NCI-H524 (cell line): ENCODE data around the gene APBA2.

ENCODE experiments used
- DNase-seq, 2 experiments: peaks; one replicate each; lab custom pipeline; 2025; lab: John Stamatoyannopoulos, UW

The APBA2 gene

GRCh38 chr15:29102911-29103823, 217.4 kb downstream of the APBA2 start:
- peak in 1 of 2 experiments; percentile 24 for DNase-seq

- peak; percentile 83 to 93 for DNase-seq
Observed at GRCh38 chr15:29103824-29104565, 218.2 kb downstream of the APBA2 start.

DNA sequence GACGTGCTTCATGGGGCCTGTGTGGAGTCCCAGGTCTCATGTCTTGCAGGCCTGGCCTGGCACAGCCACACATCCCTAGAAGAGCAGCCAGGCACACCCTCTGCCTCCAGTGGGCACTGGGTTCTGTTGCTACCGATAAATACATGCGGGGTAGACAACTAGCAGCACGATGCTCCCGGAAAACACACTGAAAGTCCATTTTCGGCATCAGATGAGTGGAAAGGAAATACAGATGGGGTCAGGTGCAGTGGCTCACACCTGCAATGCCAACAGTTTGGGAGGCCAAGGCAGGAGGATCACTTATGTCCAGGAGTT, 218.7 kb downstream of the APBA2 start:
- no peak for DNase-seq

DNA sequence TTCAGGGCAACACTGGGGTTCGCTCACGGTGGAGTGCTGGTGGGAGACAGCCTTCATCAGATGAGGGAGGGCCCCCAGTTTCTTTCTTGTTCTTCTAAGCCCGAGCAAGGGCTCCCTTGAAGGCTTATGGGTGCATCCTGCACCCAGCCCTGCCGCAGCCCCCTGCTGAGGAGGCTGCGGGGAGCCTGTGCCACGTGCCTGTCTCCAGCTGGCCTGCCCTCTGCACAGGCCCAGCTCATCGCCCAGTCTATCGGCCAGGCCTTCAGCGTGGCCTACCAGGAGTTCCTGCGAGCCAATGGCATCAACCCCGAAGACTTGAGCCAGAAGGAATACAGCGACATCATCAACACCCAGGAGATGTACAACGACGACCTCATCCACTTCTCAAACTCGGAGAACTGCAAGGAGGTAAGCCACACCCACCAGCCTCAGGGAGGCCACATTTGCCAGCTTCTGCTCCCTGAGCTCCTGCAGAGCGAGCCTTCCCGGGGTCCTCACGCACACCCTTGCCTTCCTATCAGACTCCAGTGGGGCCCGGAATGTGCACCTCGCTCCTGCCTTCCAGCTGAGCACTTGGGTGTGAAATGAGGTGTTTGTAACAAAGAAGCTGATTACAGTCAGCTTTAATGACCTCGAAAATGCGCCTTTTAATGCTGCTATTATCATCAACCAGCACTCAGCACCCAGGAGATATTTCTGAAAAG, 219.5 kb downstream of the APBA2 start:
- no peak for DNase-seq

DNA sequence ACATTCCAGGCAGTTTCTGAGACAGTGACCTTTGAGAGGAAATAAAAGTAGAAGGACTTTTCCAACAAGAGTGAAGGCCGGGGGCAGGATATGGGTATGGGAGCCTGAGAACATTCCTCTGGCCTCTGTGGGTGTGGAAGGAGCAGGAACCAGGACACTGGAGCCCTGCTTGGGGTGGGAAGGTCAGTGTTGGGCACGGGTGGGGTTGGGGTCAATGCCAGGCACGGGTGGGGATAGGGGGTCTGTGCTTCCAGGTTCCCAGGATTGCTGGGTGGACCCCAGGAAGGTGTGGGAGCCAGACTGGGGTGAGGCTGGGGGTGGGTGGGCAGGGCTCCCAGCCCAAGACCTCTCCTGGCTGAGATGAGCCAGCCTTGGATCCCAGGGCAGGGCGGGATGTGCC, 220.3 kb downstream of the APBA2 start:
- no peak for DNase-seq

GRCh38 chr15:29106551-29107290, 220.9 kb downstream of the APBA2 start:
- DNase-seq, result no peak

DNA sequence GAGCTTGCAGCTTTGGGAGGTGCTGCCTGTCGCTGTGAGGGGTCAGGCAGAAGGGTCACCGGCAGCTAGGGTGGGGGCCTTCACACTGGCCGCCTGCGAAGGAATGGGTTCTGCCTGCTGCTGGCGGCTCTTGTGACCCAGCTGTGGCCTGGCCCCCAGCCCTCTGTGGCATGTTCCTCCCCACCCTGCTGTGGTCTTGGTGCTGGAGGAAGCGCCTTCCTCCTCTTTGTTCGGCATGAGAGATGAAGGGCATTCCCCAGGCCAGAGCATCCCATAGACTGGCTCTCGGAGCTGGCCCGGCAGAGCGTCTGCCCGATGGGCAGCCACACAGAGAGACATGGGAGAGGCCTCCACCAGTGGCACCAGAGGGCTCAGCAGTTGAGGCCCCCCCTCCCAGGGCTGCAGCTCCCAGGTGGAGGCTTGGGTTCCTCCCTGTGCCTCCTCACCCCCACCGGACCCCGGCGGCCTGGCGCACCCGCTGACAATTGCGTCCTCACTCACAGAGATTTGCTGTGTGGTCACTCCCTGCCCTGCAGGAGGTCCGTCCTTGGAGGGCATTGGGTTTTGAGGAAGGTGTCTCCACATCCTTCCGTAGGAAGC, 221.6 kb downstream of the APBA2 start:
- no peak for DNase-seq

DNA sequence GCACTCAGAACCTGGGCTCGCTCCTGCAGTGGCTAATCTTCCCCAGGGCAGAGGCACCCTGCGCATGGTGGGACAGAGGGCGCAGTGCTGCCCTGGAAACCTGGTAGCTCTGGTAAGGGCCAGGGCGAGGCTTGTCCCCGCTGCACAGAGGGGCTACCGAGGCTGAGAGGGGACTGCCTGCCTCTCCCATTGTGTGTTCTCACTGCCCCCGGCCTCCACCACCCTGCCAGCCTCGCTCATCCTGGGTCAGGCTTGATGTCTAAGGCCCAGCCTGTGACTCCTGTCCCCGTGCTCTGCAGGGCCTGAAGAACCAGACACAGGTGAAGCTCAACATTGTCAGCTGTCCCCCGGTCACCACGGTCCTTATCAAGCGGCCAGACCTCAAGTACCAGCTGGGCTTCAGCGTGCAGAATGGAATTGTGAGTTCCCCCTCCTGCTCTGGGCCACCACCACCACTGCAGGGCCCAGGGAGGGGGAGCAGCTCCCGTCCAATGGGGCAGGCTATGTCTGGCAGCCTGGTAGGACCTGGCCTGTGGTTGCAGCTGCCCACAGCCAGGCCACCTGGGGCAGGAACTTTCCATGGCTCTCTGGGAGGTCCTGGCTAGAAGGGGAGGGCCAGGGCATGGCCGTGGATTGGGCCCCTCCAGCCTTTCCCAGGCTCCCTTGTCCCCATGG, 222.3 kb downstream of the APBA2 start:
- DNase-seq, result no peak

DNA sequence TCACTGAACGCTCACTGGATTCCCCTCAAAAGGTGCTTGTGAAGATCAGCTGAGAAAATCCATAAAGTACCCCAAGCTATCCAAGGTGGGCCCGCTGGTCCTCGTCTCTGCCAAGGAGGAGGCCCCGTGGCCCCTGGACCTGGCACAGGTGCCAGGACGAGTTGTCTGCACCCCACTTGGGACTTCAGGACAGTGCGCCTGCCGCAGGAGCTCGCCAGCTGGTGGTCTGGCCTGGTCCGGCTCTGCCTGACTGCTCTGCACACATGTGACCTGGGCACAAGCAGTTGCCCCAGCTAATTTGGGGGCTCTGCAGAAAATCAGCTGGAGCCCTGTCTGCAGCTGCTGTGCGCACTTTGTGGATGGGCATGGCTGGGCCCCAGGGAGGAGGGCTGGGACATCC, 224.0 kb downstream of the APBA2 start:
- no peak for DNase-seq

- DNase-seq, result no peak
Observed at GRCh38 chr15:29110176-29110575, 224.4 kb downstream of the APBA2 start.

- DNase-seq, result no peak
Observed at GRCh38 chr15:29110733-29111132, 225.0 kb downstream of the APBA2 start.

- no peak for DNase-seq
Observed at GRCh38 chr15:29111705-29112281, 226.0 kb downstream of the APBA2 start.

DNA sequence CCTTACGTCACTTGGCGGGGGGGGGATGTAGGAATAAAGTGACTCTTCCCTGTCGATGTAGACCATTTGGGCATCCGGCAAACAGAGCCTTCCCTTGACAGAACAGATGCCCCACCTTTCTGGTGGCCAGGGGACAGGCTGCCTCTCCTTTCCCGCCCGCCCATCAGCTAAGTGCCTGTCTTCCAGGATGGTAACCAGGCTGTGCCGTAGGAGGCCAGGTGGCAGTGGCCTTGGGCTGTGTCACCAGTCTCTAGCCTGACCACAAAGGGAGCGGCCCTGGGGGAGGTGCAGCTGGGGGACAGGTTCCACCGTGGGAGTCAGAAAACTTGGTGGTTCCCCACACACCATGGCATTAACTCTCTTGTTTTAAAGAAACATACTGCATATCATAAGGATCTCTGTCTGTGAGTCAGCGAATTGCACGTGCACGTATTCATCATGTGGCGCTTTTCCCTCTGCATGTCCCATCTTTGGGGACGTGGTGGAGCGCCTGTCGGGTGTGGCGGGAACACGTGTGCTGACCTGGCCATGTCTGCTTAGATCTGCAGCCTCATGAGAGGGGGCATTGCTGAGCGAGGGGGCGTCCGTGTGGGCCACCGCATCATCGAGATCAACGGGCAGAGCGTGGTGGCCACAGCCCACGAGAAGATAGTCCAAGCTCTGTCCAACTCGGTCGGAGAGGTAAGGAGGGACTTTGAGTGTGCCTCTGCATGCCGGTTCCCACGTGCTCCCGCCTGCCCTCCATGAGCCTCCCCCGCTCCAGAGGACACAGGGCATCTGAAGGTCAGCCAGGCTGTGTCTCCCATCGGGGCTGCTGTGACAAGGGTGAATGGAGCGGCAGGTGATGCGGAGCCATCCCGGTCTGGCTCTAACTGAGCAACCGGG, 227.8 kb downstream of the APBA2 start:
- DNase-seq, result no peak

GRCh38 chr15:29114221-29115092, 228.7 kb downstream of the APBA2 start:
- no peak for DNase-seq

GRCh38 chr15:29115093-29115991, 229.6 kb downstream of the APBA2 start:
- no peak for DNase-seq

GRCh38 chr15:29116970-29117700, 231.4 kb downstream of the APBA2 start:
- no peak for DNase-seq

- DNase-seq, result no peak
Observed at GRCh38 chr15:29117778-29118177, 232.0 kb downstream of the APBA2 start.
